Measurements from ENCODE around the gene NUP210L.
"Not testable (repeated sequence)": the region's sequence is repeated elsewhere in the genome, so short reads cannot be mapped to it uniquely, and the experiment has no call there.

NUP210L gene

GRCh38 chr1:154129391-154129970 is 25.4 kb downstream of the NUP210L start:
- TF ChIP-seq, protein P1, sequence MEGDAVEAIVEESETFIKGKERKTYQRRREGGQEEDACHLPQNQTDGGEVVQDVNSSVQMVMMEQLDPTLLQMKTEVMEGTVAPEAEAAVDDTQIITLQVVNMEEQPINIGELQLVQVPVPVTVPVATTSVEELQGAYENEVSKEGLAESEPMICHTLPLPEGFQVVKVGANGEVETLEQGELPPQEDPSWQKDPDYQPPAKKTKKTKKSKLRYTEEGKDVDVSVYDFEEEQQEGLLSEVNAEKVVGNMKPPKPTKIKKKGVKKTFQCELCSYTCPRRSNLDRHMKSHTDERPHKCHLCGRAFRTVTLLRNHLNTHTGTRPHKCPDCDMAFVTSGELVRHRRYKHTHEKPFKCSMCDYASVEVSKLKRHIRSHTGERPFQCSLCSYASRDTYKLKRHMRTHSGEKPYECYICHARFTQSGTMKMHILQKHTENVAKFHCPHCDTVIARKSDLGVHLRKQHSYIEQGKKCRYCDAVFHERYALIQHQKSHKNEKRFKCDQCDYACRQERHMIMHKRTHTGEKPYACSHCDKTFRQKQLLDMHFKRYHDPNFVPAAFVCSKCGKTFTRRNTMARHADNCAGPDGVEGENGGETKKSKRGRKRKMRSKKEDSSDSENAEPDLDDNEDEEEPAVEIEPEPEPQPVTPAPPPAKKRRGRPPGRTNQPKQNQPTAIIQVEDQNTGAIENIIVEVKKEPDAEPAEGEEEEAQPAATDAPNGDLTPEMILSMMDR (IDR thresholded peaks at IDR 0.05; ENCODE audit: insufficient read depth, low read length, missing control alignments), result no peak
- POLR2A ChIA-PET, result no interaction called here
- CTCF ChIA-PET, result interaction anchor here (1.2 kb wide), 1 partner anchor 540 kb away, joined by 3 read pairs; no protein-coding TSS in a partner anchor
- no peak overlapping the region for H3K4me3 ChIP-seq (ENCODE audit: low read depth, low read length)
- no peak for DNase-seq (ENCODE audit: low read depth, low spot score)

DNA sequence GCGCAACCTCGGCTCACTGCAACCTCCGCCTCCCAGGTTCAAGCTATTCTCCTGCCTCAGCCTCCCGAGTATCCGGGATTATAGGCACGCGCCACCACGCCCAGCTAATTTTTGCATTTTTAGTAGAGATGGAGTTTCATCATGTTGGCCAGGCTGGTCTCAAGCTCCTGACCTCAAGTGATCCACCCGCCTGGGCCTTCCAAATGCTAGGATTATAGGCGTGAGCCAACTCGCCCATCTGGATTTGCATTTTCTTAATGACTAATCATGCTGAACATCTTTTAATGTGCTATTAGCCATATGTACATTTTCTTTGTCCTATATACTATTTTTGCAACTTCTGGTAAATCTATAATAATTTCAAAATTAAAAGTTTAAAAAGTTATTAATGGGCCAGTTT is 31.7 kb downstream of the NUP210L start:
- H3K4me3 ChIP-seq (ENCODE audit: low read depth, low read length); CTCF ChIA-PET; DNase-seq (ENCODE audit: low read depth, low spot score); POLR2A ChIA-PET: not testable (repeated sequence)

DNA sequence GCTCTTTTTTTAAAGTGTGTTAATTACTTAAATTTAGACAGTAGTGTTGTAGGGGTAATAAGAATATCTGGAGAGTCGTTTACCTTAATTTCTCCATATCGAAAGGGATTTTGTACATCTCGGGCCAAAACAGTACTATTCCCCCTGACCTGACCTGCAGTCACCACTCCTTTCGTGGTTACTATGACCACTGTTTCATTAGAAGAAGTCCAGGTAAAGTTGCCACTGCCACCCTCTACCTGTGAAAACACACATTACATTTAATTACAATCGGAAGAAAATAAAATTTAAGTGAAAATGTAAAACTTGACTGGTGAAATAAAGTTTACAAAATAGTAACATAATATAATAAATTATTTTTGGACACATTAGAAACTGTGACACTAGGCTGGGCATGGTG is 37.2 kb downstream of the NUP210L start:
- CTCF ChIA-PET, result no interaction called here
- no peak for DNase-seq (ENCODE audit: low read depth, low spot score)
- TF ChIP-seq, protein P1 (IDR thresholded peaks at IDR 0.05; ENCODE audit: insufficient read depth, low read length, missing control alignments), result no peak
- POLR2A ChIA-PET, result no interaction called here
- no peak overlapping the region for H3K4me3 ChIP-seq (ENCODE audit: low read depth, low read length)

DNA sequence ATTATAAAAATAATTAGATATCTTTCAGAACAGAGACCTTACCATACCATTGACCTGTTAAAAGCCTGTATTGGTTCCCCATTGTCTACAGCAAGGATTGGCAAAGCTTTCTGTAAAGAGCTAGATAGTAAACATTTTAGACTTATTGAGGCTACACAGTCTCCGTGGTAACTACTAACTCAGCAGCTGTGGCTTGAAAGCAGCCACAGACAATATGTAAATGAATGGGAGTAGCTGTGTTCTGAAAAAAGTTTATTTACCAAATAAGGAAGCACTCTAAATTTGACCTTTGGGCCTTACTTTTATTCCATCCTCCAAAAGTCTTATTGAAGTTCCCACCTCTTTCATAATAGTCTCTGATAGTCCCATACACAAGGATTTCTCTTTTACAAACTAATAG is 39.7 kb downstream of the NUP210L start:
- ChIA-PET CTCF (no interaction called here), POLR2A (no interaction called here)
- H3K4me3 ChIP-seq (ENCODE audit: low read depth, low read length), result no peak overlapping the region
- TF ChIP-seq, protein P1 (IDR thresholded peaks at IDR 0.05; ENCODE audit: insufficient read depth, low read length, missing control alignments), result no peak
- DNase-seq (ENCODE audit: low read depth, low spot score), result no peak

GRCh38 chr1:154104433-154105082 is 50.3 kb downstream of the NUP210L start:
- POLR2A ChIA-PET, result no interaction called here
- TF ChIP-seq, protein P1 (IDR thresholded peaks at IDR 0.05; ENCODE audit: insufficient read depth, low read length, missing control alignments), result no peak
- H3K4me3 ChIP-seq (ENCODE audit: low read depth, low read length), result no peak overlapping the region
- CTCF ChIA-PET, result no interaction called here
- no peak for DNase-seq (ENCODE audit: low read depth, low spot score)

DNA sequence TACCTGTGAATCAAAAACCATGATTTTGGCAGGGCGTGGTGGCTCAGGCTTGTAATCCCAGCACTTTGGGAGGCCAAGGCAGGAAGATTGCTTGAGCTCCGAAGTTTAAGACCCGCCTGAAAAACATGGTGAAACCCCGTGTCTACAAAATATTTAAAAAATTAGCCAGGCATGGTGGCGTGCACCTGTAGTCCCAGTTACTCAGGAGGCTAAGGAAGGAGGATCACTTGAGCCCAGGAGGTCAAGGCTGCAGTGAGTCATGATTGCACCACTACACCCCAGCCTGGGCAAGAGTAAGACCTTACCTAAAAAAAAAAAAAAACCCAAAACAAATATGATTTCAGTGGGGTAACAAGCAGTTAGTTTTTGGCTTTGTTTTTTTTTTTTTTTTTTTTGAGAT is 54.7 kb downstream of the NUP210L start:
- DNase-seq (ENCODE audit: low read depth, low spot score); POLR2A ChIA-PET; CTCF ChIA-PET; H3K4me3 ChIP-seq (ENCODE audit: low read depth, low read length): not testable (repeated sequence)

DNA sequence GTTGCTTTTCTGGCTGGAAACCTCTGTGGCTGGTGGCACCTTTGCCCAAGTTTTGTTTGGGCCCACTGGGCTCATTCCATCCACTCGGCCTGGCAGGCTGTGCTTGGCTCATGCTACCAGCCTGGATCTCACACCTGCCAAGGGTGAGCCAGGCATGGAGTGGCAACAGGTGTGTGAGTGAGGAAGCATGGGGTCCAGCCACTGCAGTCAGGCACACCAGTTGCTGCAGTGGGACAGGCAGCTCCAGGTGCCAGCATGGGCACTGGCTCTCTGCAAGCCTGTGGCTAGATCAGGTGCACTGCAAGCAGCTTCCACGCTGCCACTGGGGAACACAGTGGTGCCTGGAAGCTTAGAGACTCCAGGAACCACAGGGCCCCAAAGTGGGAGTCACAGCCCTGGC is 57.0 kb downstream of the NUP210L start:
- DNase-seq (ENCODE audit: low read depth, low spot score), result no peak
- TF ChIP-seq, protein P1 (IDR thresholded peaks at IDR 0.05; ENCODE audit: insufficient read depth, low read length, missing control alignments), result no peak
- ChIA-PET POLR2A (no interaction called here), CTCF (no interaction called here)
- H3K4me3 ChIP-seq (ENCODE audit: low read depth, low read length), result no peak overlapping the region
